ENCODE measurements around the gene HERC5.
"Not testable (repeated sequence)": the region's sequence is repeated elsewhere in the genome, so short reads cannot be mapped to it uniquely, and the experiment has no call there.

The HERC5 gene

DNA sequence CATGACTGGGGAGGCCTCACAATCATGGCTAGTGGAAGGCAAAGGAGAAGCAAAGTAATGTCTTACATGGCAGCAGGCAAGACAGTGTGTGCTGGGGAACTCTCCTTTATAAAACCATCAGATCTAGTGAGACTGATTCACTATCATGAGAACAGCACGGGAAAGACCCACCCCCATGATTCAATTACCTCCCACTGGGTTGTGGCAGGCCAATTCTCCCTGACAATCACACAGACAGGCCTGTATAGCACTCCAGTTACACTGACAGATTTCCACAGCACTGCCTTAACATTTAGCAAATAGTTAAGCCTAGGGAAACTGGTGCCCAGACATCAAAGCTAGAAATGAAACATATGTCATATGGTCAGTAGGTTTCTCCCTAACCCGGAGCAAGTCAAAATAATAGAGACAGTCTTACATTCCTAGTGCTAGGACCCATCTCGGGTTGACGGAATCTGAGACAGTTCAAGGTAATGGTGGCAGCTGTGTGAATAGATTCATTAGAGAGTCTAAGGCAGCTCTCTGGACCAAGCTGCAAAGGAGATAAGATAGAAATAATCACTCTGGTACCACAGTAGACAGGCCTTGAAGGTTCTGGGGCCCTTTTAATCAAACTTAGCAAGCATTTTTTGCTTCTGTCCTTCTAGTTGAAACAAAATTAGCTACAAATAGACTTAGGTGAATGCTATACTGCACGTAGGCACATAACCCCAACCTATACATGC lies 9.4 kb upstream of the HERC5 start:
- DNase-seq (ENCODE audit: low read depth in 4 of 4, low spot score in 1 of 4), result no peak

DNA sequence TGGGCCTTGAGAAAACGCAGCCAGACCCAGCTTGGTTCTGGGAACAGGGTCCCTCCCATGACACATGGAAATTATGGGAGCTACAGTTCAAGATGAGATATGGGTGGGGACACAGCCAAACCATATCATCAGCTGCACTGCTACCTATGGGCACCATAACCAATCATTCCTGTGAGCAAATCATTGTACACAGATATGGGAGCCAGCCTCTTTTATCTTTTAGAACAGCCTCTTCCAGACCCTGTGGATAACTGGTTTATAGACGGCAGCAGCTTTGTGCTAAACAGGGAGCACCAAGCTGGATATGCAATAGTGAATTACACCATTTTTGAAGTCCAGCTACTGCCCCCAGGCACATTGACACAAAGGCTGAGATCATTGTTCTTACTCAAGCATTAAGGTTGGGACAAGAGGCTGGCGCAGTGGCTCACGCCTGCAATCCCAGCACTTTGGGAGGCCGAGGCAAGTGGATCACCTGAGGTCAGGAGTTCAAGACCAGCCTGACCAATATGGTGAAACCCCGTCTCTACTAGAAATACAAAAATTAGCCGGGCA lies 8.6 kb upstream of the HERC5 start:
- not testable (repeated sequence) for DNase-seq (ENCODE audit: low read depth in 4 of 4, low spot score in 1 of 4)

DNA sequence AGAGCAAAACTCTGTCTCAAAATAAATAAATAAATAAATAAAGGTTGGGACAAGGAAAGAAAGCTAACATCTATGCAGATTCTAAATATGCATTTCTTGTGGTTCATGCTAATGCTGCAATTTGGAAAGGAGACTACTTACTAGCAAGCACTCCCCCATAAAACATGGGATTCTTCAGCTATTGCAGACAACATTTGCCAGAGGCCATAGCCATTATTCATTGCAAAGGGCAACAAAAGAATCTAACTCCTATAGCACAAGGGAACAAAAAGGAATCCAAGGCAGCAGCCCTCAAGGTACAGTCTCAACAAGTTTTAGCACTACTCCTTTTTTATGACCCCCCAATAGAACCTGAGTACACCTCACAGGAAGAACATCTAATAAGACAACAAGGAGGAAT lies 8.0 kb upstream of the HERC5 start:
- no peak for DNase-seq (ENCODE audit: low read depth in 4 of 4, low spot score in 1 of 4)

DNA sequence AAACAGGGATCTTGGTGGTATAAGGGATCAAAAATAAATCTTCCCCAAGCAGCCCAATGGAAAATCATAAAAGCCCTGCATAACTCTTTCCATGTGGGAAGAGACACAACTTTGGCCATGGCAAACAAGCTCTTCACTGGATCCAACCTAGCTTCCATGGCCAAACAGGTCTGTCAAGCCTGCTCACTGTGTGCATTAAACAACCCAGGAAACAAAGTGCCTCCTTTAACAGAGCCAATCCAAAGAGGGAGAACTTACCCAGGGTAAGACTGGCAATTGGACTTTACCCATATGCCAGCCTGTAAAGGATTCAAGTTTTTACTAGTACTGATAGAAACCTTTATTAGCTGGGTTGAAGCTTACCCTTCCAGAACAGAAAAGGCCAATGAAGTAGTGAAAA lies 7.6 kb upstream of the HERC5 start:
- DNase-seq (ENCODE audit: low read depth in 4 of 4, low spot score in 1 of 4), result no peak

DNA sequence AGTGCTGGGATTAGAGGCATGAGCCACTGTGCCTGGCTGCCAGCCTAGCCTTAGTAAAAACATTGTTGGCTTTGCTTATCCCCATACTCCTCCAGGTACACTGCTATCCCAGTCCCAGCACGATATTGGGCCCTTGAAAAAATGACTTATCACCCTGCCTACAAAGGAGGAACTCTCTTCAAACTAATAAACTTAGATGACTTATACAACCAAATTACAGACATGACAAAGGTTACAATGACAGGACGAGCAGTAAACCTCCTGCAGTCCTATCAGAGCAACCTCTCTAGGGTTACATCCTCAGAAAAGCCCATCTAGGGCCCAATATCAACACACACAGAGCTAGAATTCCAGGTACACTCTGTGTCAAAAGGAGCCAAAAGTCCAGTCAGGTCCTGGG lies 5.7 kb upstream of the HERC5 start:
- DNase-seq (ENCODE audit: low read depth in 4 of 4, low spot score in 1 of 4), result no peak

DNA sequence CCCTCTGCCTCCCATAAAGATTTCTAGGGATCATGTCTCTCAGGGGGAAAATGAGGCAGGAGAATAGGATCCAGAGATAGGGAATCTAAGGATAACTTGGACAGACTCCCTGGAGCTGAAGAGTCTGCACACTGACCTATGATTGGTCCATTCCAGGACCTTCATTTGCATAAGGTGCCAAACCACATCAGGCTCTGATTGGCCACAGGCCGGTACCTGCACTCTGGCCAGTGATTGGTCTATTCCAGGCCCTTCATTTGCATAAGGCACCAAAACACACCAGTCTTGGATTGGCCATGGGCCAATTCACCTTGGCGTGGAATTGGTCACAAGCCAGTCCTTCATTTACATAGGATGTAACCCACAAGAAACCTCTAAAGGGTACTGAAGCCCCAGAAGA lies 4.0 kb upstream of the HERC5 start:
- DNase-seq (ENCODE audit: low read depth in 4 of 4, low spot score in 1 of 4), result no peak

DNA sequence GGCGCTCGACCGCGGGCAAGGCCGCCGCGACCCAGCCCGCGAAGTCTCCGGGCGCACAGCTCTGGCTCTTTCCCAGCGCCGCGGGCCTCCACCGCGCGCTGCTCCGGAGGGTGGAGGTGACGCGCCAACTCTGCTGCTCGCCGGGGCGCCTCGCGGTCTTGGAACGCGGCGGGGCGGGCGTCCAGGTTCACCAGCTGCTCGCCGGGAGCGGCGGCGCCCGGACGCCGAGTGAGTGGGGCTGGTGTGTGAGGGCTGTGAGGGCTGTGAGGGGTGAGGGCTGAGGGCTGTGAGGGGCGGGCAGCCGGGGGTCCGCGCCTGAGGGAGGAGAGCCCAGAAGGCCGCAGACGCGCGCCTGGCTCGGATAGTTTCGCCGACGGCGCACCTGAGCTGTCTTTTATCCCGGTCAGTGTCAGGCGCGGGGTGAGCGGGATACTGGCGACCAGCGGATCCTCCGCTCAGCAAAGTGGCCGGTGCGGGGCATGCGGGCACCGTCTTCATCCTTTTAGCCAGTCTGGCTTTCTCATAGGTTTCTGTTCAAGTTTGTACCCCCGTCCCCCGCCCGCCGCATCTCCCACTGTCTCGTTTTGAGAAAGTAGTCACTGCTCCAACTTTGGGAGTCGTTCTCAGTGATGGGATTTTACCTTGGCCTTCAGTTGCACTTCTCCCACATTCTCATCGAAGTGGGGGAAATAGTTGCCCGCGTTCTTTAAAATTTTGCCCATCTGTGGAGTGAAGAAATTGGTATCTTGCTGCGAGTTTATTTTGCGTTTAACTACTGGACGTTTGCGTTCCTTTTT lies 586 bp downstream of the HERC5 start:
- DNase-seq (ENCODE audit: low read depth in 4 of 4, low spot score in 1 of 4), result peak; percentile 14 to 21 (median 18)

DNA sequence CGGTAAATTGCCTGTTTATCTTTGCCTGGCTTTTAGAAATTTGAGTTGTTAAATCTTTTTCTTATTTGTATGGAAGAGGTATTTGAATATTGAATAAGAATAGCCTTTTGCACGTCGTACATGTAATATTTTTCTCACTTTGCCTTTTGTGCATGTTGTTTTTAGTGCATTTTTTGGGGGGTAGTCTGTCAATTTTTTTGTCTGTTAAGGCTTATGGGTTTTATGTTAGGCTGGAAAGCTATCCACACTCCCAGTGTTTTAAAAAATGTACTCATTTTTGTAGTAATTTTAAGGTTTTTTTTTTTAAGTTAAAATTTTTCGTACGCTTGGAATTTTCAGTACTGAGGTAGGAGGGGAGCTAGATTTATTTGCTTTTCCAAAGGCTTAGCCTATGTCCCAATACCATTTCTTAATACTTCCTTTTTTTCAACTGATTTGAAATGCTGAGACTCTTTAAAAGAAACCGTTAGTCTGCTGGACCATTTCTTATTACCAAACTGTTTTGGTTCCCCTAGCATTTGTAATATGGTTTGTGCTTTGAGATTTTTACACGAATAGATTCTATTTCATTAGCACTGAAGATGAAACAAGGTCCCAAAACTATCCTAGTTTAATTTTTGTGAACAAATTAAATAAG lies 1.3 kb downstream of the HERC5 start:
- DNase-seq (ENCODE audit: low read depth in 4 of 4, low spot score in 1 of 4), result no peak

DNA sequence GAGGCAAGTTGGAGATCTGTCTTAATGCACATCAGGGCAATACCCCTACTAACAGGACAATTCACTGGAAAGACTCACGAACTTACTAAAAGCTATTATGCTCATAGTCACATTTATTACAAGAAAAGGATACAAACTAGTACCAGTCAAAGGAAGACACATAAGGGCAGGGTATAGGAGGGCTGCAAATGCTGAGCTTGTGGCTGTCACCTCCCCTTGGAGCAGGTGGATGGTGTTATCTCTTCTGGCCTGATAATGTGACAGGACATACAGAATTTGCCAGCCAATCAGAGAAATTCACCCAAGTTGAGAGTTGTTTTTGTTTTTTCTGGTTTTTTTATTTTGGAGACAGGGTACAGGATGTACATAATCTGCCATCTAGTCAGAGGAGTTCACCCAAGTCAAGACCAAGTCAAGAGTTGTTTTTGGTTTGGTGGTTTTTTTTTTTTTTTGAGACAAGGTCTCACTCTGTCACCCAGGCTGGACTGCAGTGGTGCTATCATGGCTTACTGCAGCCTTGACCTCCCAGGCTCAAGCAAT lies 8.8 kb downstream of the HERC5 start:
- DNase-seq (ENCODE audit: low read depth in 4 of 4, low spot score in 1 of 4), result no peak

DNA sequence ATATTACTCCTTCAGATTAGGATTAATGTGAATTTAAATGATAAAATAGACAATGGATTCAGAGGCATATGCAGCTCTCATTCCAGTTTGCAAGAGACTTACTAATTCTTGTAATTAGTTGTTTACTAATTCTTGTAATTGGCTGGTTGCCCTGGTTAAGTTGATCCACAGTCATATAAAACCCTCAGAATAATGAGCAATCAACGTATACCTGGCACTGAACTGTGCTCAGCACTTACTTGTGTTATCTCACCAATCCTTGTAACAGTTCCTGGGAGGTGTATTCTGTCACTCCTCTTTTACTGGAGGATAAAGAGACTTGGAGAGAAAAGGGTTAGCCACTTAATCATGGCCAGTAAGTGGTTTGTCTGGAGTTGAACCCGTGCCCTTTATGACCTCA lies 10.5 kb downstream of the HERC5 start:
- no peak for DNase-seq (ENCODE audit: low read depth in 4 of 4, low spot score in 1 of 4)

DNA sequence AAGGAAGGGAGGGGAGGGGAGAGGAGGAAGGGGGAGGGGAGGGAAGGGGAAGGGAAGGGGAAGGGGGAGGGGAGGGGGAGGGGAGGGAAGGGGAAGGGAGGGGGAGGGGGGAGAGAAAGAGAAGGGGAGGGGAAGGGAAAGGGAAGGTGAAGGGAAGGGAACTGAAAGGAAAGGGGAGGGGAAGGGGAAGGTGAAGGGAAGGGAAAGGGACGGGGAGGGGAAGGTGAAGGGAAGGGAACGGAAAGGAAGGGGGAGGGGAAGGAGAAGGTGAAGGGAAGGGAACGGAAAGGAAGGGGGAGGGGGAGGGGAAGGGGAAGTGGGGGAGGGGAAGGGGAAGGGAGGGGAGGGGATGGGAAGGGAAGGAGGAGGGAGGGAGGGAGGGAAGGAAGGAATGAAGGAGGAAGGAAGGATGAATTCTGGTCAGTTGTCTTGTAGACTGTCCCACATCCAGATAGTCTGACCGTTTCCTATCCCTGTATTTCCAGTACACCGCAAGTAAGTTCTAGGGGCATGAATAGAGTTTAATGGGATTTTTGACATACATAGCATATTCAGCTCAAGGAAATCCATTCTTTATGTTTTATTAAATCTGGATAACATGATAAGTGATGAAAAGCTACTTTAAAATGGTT lies 20.4 kb downstream of the HERC5 start:
- DNase-seq (ENCODE audit: low read depth in 4 of 4, low spot score in 1 of 4), result no peak

DNA sequence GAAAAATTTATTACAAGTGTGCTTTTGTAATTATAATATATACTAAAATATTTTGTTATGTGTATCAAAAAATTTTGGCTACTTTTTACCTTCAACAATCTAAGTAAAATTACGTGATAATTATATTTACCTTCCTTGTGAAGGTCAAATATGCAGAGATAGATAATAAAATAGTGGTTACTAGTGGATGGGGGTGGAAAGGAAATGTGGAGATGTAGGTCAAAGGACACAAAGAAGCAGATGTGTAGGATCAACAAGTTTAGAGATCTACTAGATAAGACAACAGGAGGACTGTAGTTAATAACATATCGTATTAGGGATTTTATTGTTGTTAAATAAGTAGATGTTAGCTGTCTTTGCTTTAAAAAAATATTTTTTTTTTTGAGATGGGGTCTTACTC lies 21.3 kb downstream of the HERC5 start:
- DNase-seq (ENCODE audit: low read depth in 4 of 4, low spot score in 1 of 4), result no peak

DNA sequence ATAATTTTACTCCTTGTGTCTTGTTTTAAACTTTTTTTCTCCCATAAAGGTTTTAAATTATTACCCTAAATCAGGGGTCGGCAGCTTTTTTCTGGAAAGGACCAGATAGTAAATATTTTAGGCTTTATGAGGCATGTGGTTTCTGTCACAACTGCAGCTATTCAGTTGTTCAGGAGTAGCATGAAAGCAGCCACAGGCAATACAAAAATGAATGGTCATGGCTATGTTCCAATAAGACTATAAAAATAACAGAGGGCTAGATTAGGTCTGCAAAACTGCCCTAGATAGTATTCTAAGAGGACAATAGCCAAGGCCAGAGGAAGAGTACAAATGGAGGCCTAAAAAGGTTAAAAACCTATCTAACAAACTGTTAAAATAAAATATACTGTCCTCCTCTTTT lies 24.6 kb downstream of the HERC5 start:
- no peak for DNase-seq (ENCODE audit: low read depth in 4 of 4, low spot score in 1 of 4)

DNA sequence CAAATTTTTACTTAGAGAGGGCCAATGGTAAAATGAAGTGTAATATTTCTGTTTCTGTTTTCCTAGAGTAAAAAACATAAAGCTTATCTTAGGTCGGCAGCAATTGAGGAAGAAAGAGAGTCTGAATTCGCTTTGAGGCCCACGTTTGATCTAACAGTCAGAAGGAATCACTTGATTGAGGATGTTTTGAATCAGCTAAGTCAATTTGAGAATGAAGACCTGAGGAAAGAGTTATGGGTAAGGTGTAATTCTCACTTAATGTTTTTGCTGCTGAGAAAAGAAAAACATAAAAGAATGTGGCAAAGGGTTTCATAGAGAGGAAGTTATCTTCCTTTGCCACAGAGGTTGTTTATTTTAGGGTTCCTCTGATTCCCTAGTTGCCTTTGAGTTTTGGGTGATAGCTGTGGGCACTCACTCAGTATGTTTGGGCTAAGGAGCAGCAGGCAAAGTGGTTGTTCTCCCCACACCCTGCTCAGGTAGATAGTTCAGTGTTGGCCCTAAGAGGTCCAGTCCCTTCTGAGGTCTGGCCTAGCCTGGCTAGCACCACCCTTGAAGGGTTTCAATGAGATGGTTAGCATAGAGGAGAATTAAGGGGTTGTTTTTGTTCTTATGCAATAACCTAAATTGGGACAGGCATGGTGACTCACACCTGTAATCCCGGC lies 32.3 kb downstream of the HERC5 start:
- no peak for DNase-seq (ENCODE audit: low read depth in 4 of 4, low spot score in 1 of 4)

DNA sequence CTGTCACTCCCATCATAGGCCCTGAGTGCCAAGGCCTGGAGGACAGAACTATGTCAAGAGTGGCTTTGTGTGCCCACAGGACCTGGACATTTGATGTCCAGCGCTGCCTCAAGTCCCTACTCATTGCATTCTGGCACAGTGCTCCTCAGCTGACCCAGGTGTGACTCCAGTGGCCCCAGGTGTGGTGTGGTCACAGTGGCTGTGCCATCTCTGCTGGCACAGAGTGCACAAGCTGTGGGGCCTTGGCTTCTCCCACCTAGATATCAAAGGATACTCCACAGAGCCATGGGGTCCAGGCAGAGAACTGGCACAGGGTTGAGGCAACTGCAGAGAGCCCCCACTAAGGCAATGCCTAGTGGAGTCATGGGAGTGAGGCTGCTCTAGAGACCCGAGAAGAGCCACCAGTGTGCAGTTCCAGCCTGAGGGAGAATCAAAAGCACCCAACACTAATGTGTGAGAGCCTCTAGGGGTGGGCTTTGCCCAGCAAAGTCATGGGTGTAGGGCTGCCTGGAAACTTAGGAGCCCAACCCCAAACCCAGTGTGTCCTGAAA lies 41.0 kb downstream of the HERC5 start:
- DNase-seq (ENCODE audit: low read depth in 4 of 4, low spot score in 1 of 4), result no peak

DNA sequence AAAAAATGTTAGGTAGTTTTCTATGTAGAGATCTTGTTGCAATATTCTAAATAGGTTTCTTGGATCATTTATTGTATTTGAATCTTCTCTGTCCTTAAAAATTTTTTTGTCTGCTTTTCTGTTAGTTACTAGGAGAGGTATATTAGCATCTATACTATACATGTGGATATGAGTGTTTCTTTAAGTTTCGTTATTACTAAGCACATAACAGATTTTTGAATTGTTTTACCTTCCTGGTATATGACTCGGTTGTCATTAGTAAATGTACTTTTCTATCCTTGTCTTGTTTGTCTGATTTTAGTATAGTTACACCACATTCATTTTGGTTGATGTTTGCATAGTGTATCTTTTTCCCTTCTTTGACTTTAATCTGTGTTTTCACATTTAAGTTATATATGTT lies 46.4 kb downstream of the HERC5 start:
- no peak for DNase-seq (ENCODE audit: low read depth in 4 of 4, low spot score in 1 of 4)

DNA sequence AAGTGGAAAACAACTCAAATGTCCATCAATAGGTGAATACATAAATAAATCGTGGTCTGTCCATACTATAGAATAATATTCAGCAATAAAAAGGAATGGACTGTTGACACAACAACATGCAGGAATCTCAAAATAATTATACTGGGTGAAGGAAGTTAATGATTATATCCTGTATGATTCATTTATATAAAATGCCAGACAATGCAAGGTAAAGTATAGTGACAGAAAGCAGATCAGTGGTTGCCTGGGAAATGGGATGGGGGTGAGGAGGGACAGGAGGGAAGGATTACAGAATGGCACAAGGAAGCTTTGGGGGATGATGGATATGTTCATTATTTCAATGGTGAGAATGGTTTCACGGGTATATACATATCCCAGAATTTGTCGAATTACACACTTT lies 54.3 kb downstream of the HERC5 start:
- no peak for DNase-seq (ENCODE audit: low read depth in 4 of 4, low spot score in 1 of 4)

DNA sequence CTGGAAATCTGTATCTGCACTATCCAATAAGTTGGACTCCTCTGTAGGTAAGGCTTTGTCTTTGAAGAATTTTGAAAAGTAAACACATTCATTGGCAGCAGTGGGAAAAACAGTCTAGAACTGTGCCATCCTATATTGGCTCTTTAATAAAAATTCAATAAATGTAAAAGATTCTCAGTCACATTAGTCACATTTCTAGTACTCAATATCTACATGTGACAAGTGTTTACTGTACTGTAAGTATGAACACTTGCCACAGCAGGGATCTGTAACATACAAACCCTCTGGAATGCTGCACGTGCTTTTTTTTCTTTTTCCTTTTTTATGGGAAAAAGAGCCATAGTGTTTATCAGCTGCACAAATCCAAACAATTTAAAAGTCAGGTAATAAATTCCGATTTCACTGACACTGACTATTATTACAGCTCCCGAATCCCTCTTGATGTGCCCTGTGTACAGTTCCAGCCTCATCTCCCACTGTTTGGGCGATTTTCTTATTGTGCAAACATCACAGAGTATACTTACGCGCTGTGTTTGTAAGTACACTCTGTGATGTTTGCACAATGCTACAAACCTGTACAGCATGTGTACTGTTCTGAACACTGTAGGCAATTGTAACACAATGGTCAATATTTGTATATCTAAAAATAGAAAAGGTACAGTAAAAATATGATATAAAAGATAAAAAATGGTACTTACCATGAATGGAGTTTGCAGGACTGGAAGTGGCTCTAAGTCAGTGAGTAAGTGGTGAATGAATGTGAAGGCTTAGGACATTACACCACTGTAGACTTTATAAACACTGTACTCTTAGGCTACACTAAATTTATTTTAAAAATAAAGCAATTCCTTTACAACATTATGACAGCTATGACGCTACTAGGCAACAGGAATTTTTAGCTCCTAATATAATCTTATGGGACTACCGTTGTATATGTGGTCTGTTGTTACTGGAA lies 57.9 kb downstream of the HERC5 start:
- no peak for DNase-seq (ENCODE audit: low read depth in 4 of 4, low spot score in 1 of 4)

DNA sequence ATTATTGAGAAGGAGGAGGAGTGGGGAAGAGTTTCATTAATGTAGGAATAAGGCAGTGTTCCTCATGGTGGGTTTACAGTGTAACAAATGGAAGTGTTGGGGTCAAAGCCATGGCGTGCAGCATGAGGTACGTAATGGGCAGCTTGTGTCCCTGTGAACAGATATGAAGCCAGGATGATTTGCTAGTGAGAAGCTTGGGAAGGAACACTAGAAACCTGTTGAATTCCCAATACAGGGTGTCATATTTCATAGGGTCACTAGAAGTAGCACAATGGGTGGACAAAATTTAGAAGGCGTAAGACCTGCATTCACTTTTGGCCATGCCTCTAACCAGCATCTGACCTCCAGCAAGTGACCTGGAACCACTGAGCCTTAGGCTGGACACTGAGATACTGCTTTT lies 59.8 kb downstream of the HERC5 start:
- no peak for DNase-seq (ENCODE audit: low read depth in 4 of 4, low spot score in 1 of 4)

All from stimulated activated CD4-positive, alpha-beta T cell treated with anti-CD3 and anti-CD28 coated beads, Interleukin-1b, Interleukin-23, amount 100 ng/mL, for 24 hours (primary cell).